HG02852 (cell line): ENCODE measurements around the gene SHC3.

Source experiments
- ATAC-seq: cut with Tn5 transposase; IDR thresholded peaks from one replicate; pipeline ENCODE4 v1.9.1; 2021; ENCODE audit warnings: mild to moderate bottlenecking, moderate library complexity; ENCODE audit not compliant: unreplicated experiment

The SHC3 gene

DNA sequence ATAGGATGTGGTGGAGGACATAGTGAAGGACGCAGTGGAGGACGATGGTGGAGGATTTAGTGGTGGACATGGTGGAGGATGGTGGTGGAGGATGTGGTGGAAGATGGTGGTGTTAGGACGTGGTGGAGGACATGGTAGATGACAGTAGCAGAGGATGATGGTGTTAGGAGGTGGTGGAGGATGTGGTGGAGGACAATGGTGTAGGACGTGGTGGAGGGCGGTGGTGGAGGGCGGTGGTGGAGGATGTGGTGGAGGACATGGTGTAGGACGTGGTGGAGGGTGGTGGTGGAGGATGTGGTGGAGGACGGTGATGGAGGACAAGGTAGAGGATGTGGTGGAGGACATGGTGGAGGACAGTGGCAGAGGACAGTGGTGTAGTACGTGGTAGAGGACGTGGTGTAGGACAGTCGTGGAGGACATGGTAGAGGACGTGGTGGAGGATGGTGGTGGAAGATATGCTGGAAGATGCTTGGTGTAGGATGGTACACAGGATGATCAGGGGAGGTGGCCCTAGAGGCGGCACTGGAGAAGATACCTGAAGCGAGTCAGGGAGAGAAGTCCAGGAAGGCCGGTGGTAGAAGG lies 118.6 kb downstream of the SHC3 start:
- ATAC-seq, result no peak

DNA sequence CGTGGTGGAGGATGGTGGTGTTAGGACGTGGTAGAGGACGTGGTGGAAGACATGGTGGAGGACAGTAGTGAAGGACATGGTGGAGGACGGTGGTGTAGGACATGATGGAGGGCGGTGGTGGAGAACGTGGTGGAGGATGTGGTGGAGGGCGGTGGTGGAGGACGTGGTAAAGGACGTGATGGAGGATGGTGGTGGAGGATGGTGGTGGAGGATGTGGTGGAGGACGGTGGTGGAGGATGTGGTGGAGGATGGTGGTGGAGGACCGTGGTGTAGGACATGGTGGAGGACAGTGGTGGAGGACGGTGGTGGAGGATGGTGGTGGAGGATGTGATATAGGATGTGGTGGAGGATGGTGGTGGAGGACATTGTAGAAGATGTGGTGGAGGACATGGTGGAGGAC lies 119.7 kb downstream of the SHC3 start:
- no peak for ATAC-seq

DNA sequence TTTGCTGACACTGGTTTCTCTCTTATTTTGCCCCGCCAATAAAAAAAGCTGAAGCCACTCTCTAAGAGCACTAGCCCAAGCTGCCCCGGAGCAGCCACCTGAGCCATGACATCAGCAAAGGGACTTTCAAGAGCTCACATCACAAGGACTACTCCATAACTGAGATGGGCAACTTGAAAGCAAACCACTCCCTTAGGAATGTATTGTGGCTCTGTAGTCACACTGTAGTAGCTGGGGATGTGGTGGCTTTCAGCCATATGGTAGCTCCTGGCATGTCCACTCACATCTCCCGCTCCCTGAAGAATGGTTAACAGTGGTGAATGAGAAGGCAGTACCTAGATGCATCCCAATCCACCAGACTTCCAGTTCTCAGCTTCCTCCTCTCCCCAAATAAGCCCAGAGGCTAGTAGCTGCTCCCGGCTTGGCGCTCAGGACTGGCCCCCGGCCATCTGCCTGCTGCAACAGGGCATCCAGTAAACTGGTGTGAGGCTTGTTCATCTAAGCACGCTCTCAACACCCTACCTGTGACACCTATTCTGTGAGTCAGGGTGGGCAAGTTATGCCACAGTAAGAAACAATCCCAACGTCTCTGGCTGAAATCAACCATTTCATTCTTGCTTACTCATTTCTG lies 123.6 kb downstream of the SHC3 start:
- ATAC-seq, result no peak

DNA sequence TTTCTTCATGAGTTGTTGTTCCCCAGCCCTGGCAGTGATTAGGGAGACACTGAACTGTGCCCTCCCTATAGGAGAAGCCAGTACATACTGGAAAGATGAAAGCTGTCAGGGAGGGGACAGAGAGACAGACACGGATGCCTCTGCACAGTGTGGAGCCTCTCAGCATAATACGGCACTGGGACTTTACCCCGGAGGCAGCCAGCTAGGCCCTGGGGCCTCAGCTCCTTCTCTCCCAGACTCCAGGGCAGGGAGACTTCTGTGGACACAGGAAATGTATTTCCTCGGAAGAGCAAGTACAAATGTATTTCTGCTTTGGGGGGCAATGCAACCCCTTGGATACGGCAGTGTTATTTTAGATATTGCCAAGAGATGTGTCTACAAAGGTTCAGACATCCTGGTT lies 125.3 kb downstream of the SHC3 start:
- no peak for ATAC-seq

DNA sequence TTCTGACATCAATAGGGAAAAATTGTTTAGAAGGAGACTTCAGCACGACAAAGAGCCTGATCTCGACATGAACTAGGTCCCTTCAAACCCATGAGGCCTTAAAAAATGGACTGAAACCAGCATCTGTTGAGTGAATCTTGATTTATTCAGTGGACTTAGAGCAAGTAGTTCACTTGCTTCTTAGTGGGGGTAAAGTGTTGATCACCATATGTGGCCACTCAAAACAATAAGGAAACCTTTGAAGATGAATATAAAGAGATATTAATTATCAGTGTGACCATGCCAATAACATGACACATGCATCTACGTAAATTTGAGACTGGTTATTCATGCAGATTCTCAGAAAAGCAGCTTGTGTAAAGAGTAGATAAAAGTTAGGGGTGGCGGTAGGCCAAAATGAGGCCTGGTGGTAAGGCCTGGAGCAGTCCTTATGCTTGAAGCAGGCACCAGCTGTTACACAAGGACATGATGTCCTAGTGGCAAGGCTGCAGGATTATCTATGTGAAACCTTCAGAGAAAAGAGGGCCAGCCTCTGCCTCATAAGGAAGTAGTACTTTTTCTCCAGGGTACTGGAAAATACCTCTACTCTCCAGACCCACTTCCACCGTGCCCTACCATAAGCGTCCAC lies 126.0 kb downstream of the SHC3 start:
- no peak for ATAC-seq

DNA sequence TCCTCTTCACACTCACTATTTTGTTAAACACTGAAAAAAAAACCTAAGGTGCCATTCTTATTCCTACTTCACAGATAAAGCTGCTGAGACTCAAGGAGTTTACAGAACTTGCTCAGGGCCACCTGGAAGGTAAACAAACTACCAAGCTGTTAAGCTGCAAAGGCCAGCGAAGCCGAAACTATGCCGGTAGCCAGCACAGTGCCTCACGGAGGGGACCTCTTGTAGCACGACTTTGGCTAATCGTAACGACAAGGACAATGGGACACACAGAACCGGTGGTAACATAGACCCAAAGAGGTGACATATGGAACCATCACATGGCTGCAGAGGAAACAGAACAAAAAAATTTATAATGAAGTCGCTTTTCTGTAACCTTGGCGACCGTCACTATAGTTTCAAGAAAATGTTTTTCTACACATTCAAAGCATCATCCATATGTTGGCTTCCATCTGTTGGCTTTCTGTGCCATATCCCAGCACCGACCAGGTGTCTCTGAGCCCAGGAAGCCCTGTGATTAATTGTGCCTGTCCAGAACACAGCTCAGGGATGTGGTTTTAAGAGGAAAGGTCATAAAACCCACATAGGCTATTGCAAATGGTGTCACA lies 127.1 kb downstream of the SHC3 start:
- ATAC-seq, result no peak

DNA sequence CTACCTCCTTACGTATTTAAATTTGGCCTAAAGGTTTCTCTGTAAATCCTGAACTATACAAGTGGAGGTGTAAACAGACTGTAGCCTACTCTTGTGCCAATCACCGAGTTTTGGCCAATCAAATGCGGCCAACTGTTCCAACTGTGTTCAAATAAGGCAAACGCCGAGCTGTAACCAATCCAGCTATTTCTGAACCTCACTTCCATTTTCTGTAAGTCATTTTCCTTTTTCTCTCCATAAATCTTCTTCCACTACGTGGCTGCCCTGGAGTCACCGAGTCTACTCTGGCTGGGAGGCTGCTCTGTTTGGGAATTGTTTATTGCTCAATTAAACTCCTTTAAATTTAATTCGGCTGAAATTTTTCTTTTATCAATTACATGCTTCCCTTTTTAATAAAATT lies 129.0 kb downstream of the SHC3 start:
- ATAC-seq, result no peak

DNA sequence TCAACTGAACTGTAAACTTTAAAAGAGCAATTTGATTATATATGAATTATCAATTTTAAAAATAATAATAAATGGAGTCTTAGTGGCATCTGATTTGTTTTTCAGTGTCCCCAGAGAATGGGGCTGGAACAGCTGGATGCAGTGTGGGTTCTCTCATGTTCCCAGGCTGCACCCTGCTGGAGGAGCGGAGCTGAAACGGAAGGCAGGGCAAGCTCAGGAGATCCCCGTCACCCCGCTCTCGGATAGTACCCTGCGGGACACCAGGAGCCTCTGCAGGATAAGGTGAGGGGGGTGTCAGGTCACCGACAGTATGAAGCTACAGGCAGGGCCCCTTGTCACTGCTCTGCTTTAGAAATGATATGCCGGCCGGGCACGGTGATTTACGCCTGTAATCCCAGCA lies 130.0 kb downstream of the SHC3 start:
- no peak for ATAC-seq

DNA sequence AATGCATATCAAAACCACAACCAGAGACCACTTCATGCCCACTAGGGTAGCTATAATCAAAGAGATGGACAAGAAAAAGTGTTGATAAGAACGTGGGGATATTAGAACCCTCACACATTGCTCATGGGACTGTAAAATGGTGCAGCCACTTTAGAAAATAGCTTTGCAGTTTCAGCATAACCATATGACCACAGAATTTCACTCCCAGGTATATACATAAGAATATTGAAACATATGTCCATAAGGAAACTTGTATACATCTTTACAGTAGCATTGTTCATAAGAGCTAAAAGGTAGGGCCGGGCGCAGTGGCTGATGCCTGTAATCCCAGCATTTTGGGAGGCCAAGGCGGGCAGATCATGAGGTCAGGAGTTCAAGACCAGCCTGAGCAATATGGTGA lies 131.0 kb downstream of the SHC3 start:
- ATAC-seq, result no peak

DNA sequence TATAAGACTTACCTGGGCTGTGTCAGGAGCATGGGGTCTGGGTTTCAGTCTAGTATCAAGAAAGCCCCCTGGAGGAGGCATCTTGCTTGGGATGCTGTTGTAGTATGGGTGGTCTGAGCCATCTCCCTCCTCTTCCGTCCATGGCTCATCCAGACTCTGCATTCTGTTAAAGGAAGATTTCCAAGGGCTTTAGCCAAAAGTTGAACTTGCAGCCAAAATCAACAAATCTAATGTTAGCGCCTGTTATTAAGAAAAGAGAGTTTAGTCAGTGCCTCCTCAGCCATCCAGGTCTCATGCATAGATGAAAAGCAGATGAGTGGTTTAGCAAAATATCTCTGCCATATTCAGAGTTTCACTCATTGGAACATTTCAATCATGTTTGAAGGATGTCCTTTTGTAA lies 131.8 kb downstream of the SHC3 start:
- ATAC-seq, result no peak

DNA sequence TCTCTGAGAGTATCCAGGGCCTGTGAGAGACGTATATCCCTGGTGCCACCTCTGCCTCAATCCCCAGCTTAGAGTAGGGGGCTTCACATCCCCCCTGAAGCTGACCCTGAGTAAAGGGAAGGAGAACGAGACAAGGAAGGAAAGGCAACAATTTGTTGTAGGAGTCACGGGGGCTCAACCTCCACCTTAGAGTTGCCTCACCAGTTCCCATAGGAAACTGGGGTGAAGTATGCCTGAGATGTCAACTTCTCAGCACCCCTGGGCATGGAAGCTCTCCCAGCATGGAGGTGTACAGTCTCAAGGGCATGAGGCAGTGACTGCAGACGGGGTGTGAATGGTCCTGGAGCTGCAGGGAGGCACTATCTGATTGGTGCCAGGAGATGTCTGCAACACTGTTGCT lies 133.7 kb downstream of the SHC3 start:
- ATAC-seq, result no peak

DNA sequence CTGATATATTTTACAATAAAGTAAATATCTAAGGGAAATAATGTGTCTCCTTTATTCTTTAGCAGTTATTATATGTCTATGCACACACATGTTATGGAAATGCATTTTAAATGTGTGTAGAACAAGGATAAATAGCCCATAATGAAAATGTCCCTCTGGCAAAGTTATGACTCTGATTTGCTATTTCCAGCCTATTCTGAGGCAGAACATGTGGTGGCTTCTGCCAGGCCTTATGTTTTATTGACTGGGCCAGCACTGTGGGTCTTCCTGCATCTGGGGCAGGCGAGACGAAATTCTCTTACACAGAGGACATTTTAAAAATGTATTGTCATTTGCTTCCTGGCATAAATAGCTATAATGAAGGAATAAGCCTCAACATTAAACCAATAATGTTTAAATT lies 134.5 kb downstream of the SHC3 start:
- ATAC-seq, result no peak

DNA sequence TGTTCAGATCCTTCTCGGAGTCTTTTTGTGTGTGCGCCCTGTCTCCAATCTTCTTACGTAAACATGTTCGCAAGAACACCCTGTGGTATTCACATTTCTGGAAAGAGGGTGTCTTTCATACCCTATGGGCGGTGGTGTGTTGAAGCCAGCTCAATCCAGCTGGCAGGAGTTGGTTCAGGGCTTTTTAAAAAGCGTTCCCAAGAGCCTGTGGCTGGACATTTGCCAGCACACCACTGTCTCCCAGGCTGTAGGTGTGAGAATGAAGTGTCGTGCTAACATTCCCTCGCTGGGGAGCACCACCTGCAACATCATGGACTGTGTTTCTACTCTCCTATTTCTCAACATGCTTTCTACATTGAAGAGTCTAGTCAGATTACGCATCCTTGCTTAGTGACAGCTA lies 135.6 kb downstream of the SHC3 start:
- ATAC-seq, result no peak

DNA sequence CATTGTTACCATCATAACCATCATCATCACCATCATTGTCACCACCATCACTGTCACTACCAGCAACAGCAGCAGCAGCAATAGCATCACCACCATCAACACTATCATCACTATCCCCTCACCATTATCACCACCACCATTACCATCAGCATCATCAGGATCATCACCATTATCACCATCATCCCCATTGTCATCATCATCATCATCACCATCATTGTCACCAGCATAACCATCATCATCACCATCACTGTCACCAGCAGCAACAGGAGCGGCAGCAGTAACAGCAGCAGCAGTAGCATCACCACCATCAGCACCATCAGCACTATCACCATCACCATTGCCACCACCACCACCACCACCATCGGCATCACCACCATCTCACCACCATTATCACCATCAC lies 139.0 kb downstream of the SHC3 start:
- no peak for ATAC-seq

DNA sequence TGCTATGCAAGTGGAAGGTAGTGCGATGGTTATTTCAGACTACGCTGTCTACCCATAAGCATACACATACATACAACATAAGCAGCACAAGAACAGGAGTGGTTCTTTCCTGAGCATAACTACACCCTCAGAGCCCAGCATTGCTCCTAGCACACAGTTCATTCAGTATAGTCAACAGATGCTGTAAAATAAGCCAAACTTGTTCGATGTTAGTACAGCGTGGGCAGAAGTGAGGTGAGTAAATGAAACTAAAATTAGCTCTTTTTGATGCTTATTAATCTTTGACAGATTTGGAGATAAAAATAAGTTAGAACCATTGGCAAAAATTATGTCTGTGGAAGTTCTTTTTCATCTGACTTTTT lies 139.5 kb downstream of the SHC3 start:
- no peak for ATAC-seq

DNA sequence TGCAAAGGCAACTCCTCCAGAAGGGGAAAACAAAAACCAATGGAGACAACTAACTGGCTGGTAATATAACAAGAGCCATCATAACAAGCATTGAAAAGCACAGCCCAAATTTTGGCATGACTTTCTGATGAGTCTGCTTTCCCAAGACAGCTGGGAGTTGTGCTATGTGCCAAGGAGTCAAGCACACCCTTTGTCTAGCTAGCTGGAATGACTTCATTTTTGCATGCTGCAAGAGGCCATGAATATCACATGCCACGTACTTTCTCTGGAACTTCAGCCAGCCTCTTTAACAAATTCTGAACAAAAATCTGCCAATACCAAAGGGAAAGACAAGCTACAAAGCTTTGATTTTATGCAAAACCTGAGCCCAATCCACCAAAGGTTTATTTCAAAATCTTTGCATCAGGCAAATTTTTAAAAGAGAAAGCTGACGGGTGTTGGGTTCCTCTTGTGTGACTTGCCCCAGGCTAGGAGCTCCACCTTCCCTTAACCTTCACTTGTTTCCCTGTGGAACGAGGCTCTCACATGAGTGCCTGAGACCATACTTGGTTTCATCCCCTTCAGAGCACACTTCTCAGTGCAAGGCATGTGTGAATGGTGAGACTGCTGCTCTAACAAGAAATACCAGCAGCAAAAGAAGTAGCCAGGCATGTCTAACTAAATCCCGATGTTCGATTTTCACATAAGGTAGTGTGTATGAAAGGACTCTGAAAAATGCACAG lies 140.1 kb downstream of the SHC3 start:
- no peak for ATAC-seq

DNA sequence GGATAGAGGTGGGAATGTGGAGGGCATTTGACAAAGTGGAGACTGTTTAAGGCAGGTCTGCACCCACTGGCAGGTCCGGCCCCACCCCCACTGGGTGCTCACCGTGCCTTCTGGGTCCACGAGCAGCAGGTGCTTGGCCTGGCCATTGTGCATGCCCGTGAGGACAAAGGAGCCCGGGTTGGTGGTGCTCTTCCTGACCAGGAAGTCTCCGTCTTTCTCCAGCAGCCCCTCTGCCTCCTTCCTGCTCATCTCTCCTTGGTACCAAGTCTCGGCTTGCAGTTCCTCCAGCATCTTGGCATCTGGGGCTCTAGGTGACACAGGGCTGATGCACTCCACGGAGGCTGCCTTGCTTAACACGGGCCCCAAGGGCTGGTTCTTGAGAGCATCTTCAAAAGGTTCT lies 140.7 kb downstream of the SHC3 start:
- ATAC-seq, result no peak

DNA sequence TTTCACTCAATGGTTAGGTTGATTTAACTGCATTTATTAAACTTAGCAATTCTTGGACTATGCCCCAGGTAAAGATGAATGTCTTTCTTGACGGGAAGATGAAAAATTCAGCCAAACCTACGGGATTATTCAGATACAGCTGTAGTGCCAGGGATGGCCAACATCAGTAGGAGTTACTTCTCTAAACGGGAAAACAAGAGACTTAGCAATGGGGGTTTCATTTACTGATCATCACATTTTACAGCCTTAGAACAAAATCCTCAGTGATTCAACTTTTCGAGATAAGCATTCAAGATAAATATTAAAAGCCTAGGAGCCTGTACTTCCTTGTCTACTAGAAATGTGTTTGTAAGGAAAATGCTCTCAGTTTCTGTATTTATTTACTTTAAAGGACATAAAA lies 141.3 kb downstream of the SHC3 start:
- ATAC-seq, result no peak

DNA sequence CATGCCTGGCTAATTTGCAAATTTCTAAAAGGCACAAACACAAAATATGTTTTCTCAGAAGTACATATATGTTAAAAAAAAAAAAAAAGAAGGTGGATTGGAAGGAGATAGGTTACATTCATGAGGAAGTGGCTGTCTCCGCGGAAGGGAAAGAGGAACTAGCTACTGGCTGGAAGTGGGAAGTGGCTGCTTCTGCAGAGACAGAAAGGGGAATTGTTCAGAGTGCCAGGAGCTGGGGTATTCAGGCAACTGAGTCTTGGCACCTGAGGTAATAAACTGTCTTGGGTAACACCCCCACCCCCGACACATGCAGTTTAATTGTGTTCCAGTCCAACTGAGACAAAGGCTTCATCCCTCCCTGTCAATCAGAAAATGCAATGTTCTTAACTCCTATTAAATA lies 141.7 kb downstream of the SHC3 start:
- ATAC-seq, result no peak

DNA sequence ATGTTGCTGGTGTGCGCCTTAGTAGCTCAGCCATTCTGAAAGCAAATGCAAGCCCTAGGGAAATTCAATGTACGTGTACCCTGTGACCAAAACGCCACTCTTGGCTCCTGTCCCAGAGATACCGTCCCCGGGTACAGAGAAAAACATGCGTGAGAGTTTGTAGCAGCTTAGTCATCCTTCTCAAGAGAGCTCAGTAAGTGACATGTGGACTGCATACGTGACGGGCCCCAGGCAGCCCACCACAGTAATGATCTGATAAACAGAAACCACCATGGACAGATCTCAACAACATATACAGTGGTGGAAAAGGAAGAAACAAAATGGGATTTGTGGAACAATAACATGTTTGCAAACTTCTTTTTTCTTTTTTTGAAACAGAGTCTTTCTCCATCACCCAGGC lies 142.2 kb downstream of the SHC3 start:
- no peak for ATAC-seq

DNA sequence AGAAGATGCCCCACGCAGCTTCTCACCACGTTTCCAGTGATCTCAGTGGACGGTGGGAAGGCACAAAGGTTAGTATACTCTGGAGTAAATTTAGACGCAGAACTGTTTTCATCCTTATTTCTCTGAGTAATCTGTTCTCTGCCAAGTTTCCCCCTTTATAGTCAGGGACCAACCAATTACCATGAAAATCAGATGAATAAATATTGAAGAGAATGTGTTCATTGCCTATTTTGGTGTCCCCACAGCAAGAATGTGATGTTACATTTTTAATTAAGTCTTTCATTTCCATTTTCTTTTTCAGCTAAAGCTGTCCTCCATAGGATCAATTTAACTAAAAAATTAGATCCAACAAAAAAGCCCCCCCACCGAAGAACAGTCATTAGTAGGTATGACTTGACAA lies 146.0 kb downstream of the SHC3 start:
- no peak for ATAC-seq

DNA sequence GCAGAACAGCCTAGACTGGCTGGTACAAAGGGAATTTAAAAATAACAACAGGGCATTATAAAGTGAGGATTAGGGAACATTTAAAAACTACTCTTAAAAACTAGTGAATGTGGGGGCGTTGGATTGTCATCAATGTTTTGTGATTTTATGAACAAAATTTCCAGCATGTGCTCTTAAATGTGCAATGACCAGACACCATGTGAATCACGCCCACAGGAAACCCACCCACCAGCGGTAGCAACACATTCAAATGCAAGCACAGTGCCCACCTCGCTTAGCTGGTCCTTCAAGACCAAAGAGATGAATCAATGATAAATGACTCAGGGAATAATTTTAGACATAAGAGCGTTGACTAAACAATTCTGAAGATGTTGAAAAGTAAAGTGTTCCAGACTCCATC lies 146.4 kb downstream of the SHC3 start:
- no peak for ATAC-seq
